Activated T-cell treated with anti-CD3 and anti-CD28 coated beads, Interleukin-2, amount 50 U/mL, for 24 hours (primary cell): ENCODE data around the gene UIMC1.
"Not testable (repeated sequence)": the region's sequence is repeated elsewhere in the genome, so short reads cannot be mapped to it uniquely, and the experiment has no call there.

ENCODE experiments used
- DNase-seq: peaks from one replicate; pipeline ENCODE4 v3.0.0-alpha.2; 2020
- H3K27ac Mint-ChIP-seq: 2 replicates; pipeline ENCODE4 v1.8.0; 2020; ENCODE audit warnings: mild to moderate bottlenecking, mixed read lengths
- H3K27me3 Mint-ChIP-seq: 2 replicates; pipeline ENCODE4 v1.8.0; 2020; ENCODE audit warnings: mixed read lengths
- H3K36me3 Mint-ChIP-seq: 2 replicates; pipeline ENCODE4 v1.8.0; 2020; ENCODE audit warnings: low read depth, mixed read lengths
- H3K4me1 Mint-ChIP-seq: 2 replicates; pipeline ENCODE4 v1.8.0; 2020; ENCODE audit warnings: low read depth, mixed read lengths
- H3K4me3 Mint-ChIP-seq: 2 replicates; pipeline ENCODE4 v1.8.0; 2020; ENCODE audit warnings: mild to moderate bottlenecking, moderate library complexity, mixed read lengths
- H3K9me3 Mint-ChIP-seq: 2 replicates; pipeline ENCODE4 v1.8.0; 2020; ENCODE audit warnings: mixed read lengths

The UIMC1 gene

DNA sequence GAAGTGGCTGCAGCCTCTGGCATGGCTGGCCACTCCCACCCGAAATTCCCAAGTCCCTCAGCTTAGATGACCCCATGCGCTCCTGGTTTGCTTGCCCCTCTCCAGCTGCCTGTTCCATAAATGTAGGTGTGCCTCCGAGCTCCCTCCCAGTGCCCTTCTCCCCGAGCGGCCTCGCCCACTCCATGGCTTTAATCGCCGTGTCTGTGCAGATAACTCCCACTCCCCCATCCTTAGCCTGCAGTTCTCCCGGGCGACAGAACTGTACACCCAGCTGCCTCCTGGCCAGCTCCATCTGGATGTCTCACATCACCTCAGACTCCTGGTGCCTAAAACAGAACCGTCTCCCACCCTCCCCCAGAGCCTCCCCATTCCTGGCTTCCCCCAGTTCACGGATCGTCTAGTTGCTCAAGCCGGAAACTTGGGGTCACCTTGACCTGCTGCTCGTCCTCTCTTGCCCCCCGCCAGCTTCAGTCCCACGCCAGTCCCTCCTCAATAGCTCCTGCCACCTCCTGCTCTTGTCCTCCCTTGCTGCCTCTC lies 131.5 kb downstream of the UIMC1 start:
- Mint-ChIP-seq H3K27me3 (peaks cover 55% of the 10 kb centered on the region), H3K9me3 (peaks cover 3% of the 10 kb centered on the region), H3K4me1 (peaks cover 17% of the 10 kb centered on the region), H3K4me3 (no peak overlapping the region), H3K36me3 (no peaks in the 10 kb centered on the region), H3K27ac (no peak overlapping the region)
- DNase-seq = no peak

DNA sequence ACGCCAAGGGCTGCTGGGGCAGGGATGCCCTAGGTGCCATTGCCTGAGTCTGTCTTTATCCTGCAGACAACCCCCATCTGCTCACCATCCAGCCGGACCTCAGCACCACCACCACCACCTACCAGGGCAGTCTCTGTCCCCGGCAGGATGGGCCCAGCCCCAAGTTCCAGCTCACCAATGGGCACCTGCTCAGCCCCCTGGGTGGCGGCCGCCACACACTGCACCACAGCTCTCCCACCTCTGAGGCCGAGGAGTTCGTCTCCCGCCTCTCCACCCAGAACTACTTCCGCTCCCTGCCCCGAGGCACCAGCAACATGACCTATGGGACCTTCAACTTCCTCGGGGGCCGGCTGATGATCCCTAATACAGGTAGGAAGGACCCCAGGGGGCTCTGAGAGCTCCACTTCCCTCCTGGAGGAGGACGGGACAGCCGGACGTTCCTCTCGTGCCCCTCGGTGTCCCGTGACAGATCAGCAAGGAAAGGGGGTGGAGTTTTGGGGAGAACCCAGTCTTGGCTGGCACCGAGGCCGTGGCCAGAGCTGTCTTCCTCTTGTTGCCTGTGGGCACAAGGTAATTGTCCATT lies 132.3 kb downstream of the UIMC1 start:
- no peak overlapping the region for H3K4me3 Mint-ChIP-seq
- peaks cover 3% of the 10 kb centered on the region for H3K9me3 Mint-ChIP-seq
- H3K27me3 Mint-ChIP-seq = peaks cover 53% of the 10 kb centered on the region
- H3K4me1 Mint-ChIP-seq = peaks cover 21% of the 10 kb centered on the region
- DNase-seq = no peak
- H3K27ac Mint-ChIP-seq = no peak overlapping the region
- H3K36me3 Mint-ChIP-seq = no peaks in the 10 kb centered on the region

DNA sequence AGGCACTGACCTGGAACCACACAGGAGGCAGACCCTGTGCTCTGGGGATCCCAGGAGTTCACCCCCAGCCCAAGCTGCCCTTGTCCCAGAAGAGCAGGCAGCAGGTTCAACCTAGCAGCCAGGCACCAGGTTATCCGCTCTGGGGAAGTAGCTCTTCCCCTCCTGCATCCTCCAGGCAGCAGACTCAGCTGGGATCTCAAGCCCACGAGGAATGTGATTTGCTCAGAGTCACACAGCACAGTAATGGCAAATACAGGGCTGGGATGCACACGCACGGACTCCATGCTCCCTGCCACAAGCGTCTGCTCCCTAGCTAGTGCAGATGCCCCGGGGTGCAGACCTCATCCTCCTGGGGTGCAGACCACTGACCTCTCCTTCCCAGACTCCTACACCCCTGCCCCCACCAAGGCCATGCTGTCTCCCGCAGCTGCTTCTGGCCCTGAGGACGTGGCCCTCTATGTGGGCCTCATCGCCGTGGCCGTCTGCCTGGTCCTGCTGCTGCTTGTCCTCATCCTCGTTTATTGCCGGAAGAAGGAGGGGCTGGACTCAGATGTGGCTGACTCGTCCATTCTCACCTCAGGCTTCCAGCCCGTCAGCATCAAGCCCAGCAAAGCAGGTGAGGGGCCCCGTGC lies 132.9 kb downstream of the UIMC1 start:
- Mint-ChIP-seq H3K9me3 (peaks cover 3% of the 10 kb centered on the region), H3K4me3 (no peak overlapping the region), H3K4me1 (peaks cover 21% of the 10 kb centered on the region), H3K27ac (no peak overlapping the region), H3K27me3 (peaks cover 48% of the 10 kb centered on the region), H3K36me3 (no peaks in the 10 kb centered on the region)
- DNase-seq = no peak

DNA sequence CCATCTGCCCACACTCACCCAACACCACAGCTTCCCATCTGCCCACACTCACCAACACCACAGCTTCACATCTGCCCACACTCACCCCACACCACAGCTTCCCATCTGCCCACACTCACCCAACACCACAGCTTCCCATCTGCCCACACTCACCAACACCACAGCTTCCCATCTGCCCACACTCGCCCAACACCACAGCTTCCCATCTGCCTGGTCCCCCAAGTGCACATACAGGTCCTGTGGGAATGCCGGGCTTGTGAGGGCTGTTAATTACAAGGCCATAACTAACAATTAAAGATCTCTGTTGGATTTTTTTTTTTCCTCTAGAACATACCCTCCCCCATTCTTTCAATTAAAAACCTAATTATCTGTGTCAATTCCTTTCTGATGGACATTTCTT lies 133.6 kb downstream of the UIMC1 start:
- H3K9me3 Mint-ChIP-seq, H3K36me3 Mint-ChIP-seq, DNase-seq, H3K4me3 Mint-ChIP-seq: not testable (repeated sequence)
- Mint-ChIP-seq H3K27ac (peak overlapping the region; percentile 82), H3K27me3 (peaks cover 41% of the 10 kb centered on the region), H3K4me1 (peaks cover 21% of the 10 kb centered on the region)

DNA sequence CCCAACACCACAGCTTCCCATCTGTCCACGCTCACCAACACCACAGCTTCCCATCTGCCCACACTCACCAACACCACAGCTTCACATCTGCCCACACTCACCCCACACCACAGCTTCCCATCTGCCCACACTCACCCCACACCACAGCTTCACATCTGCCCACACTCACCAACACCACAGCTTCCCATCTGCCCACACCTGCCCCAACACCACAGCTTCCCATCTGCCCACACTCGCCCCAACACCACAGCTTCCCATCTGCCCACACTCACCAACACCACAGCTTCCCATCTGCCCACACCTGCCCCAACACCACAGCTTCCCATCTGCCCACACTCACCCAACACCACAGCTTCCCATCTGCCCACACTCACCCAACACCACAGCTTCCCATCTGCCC lies 134.0 kb downstream of the UIMC1 start:
- H3K4me3 Mint-ChIP-seq, H3K27ac Mint-ChIP-seq: not testable (repeated sequence)
- H3K4me1 Mint-ChIP-seq = peaks cover 21% of the 10 kb centered on the region

DNA sequence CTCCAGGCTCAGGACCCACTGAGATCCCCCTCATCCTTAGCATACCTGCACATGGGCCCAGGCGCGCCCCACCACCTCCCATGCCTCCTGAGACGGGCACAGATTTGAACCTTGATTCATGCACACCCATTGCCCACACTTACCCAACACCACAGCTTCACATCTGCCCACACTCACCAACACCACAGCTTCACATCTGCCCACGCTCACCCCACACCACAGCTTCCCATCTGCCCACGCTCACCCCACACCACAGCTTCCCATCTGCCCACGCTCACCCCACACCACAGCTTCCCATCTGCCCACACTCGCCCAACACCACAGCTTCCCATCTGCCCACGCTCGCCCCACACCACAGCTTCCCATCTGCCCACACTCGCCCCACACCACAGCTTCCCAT lies 135.9 kb downstream of the UIMC1 start:
- H3K36me3 Mint-ChIP-seq, H3K4me3 Mint-ChIP-seq, H3K9me3 Mint-ChIP-seq, DNase-seq, H3K27ac Mint-ChIP-seq: not testable (repeated sequence)
- Mint-ChIP-seq H3K4me1 (peaks cover 12% of the 10 kb centered on the region), H3K27me3 (peaks cover 38% of the 10 kb centered on the region)

More for the DNA sequence above, 134.0 kb downstream of the UIMC1 start:
- DNase-seq, H3K36me3 Mint-ChIP-seq, H3K9me3 Mint-ChIP-seq: not testable (repeated sequence)
- H3K27me3 Mint-ChIP-seq = peaks cover 38% of the 10 kb centered on the region

DNA sequence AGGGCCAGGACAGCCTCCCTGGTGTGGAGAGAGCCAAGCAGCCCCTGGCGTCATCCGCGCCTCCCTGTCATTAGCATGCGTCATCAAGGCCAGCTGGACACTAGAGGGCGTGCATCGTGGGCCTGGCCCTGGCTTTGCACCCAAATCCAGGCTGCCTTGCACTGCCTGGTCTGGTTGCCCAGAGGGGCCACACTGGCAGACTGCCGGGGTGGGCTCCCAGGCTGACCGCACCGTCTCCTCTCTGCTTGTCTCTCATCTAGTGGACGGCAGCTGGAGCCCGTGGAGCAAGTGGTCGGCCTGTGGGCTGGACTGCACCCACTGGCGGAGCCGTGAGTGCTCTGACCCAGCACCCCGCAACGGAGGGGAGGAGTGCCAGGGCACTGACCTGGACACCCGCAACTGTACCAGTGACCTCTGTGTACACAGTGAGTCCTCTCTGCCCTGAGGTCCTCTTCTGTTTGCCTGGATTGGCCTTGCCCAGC lies 136.4 kb downstream of the UIMC1 start:
- Mint-ChIP-seq H3K9me3 (peaks cover 3% of the 10 kb centered on the region), H3K36me3 (no peaks in the 10 kb centered on the region)

DNA sequence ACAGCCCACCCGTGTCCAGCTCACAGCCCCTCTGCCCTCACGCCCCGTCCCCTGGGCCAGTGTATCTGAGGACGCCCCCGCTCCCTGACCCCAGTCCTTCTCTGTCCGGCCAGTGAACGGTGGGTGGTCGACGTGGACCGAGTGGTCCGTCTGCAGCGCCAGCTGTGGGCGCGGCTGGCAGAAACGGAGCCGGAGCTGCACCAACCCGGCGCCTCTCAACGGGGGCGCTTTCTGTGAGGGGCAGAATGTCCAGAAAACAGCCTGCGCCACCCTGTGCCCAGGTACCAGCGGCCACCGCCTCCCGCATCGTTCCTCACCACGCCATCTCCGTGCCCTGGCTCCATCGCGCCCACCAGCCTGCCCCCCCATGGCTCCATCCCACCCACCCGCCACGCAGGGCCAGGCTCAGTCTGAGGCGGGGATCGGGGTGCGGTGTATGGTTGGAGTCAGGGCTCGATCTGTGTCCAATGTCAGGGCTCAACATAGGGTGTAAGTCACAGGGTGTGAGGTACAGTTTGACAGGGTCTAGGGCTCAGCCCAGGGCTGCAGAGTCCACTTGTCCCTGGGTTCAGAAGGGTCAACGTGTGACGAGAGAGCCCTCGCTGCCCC lies 137.0 kb downstream of the UIMC1 start:
- Mint-ChIP-seq H3K27me3 (peaks cover 38% of the 10 kb centered on the region), H3K9me3 (peaks cover 3% of the 10 kb centered on the region), H3K4me3 (no peak overlapping the region), H3K4me1 (peaks cover 10% of the 10 kb centered on the region), H3K36me3 (no peaks in the 10 kb centered on the region), H3K27ac (no peak overlapping the region)
- DNase-seq = no peak

More for the DNA sequence above, 136.4 kb downstream of the UIMC1 start:
- no peak for DNase-seq
- Mint-ChIP-seq H3K4me3 (no peak overlapping the region), H3K27ac (no peak overlapping the region), H3K27me3 (peaks cover 38% of the 10 kb centered on the region), H3K4me1 (peaks cover 10% of the 10 kb centered on the region)

DNA sequence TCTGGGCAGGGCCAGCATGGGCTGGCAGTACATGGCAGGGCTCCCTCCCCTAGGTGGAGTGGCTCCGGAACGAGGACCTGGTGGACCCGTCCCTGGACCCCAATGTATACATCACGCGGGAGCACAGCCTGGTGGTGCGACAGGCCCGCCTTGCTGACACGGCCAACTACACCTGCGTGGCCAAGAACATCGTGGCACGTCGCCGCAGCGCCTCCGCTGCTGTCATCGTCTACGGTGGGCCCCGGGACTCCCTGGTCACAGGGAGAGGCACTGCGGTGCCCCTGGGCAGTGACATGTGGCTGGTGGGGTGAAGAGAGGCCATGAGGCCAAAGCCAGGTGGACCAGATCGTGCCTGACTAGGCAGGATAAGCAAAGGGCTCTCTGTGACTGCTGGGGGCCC lies 137.8 kb downstream of the UIMC1 start:
- H3K36me3 Mint-ChIP-seq = no peaks in the 10 kb centered on the region
- no peak overlapping the region for H3K27ac Mint-ChIP-seq

DNA sequence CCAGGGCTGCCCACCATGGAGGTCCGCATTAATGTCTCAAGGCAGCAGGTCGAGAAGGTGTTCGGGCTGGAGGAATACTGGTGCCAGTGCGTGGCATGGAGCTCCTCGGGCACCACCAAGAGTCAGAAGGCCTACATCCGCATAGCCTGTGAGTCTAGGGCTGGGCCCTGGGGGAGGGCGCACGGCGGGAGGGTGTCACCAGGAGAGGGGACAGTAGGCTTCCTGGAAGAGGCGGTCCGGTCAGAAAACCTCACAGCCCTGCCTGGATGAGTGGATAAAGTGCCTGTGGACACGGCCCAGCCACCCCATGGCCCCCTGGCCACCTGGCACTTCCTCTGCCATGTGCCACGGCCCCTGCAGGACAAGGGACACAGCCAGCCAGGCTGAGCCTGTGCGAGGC lies 138.5 kb downstream of the UIMC1 start:
- Mint-ChIP-seq H3K27me3 (peaks cover 41% of the 10 kb centered on the region), H3K4me3 (no peak overlapping the region), H3K9me3 (peaks cover 2% of the 10 kb centered on the region), H3K36me3 (no peaks in the 10 kb centered on the region), H3K27ac (no peak overlapping the region), H3K4me1 (peaks cover 8% of the 10 kb centered on the region)
- no peak for DNase-seq

More for the DNA sequence above, 137.8 kb downstream of the UIMC1 start:
- no peak overlapping the region for H3K4me3 Mint-ChIP-seq
- peaks cover 10% of the 10 kb centered on the region for H3K4me1 Mint-ChIP-seq
- peaks cover 38% of the 10 kb centered on the region for H3K27me3 Mint-ChIP-seq
- peaks cover 3% of the 10 kb centered on the region for H3K9me3 Mint-ChIP-seq
- DNase-seq = no peak

DNA sequence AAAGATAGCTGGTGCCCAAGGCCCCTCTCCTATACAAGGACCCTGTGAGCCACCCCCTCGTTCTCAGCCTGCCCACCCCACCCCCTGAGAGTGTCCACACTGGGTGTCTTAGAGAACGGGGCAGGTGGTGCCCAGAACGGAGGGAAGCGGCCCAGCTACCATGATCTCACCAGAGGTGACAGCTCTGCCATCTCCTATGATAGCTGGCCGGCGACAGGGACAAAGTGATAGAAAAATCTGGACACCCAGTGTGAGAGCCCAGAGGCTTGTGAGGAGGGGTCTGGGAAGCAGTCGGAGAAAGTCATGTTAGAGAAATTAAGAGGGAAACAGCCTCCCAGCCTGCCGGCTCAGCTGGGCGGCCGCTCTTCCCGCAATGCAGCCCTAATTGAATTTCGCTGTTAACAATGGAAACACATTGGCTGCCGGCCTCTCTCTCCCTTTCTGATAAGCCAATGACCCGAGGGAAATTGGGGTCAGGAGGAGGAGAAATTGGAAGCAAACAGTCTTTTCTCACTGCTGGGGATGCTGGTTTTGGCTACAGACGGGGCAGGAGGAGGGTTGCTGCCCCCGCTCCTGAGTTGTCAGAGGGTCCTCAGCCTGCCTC lies 139.8 kb downstream of the UIMC1 start:
- Mint-ChIP-seq H3K27me3 (peaks cover 50% of the 10 kb centered on the region), H3K27ac (no peak overlapping the region), H3K4me1 (peaks cover 8% of the 10 kb centered on the region), H3K9me3 (no peaks in the 10 kb centered on the region), H3K4me3 (no peak overlapping the region), H3K36me3 (no peaks in the 10 kb centered on the region)
- DNase-seq = no peak

DNA sequence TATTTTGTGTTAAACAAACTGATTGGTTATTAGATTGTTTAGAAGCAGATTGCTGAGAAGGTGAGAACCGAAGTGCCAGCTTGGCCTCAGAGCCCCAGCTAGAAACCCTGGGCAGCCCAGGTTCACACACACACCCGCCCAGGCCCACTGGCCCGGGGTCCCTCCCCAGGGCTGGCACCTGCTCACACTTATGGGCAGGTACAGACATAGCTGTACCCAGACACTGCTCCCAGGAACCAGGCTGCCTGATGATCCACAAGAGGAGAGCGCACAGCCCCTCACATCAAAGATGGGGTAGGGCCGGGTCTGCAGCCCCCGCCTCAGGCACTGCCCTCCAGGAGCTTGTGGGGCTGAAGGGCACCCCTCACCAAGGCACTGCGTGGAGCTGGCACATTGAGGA lies 140.6 kb downstream of the UIMC1 start:
- Mint-ChIP-seq H3K9me3 (no peaks in the 10 kb centered on the region), H3K27ac (no peak overlapping the region), H3K27me3 (peaks cover 59% of the 10 kb centered on the region), H3K36me3 (no peaks in the 10 kb centered on the region), H3K4me1 (peaks cover 8% of the 10 kb centered on the region), H3K4me3 (no peak overlapping the region)
- DNase-seq = no peak

DNA sequence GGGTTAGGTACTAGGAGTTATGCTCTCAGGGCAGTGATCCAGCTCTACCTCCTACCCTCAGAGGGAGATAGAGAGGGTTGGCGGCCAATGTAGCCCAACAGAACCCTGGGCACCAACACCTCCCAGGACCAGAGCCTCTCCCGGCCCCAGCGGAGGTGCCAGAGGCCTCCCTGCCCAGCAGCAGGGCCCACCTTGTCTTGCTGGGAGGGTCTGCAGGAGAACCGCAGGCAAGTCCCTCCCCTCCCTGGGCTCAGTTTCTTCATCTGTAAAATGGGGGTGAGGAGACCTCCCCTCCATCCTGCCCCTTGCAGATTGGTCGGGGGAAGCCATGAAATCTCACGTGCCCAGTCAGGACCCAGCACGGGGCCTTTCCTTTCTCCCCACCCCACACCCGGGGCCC lies 141.8 kb downstream of the UIMC1 start:
- no peak overlapping the region for H3K4me3 Mint-ChIP-seq
- no peaks in the 10 kb centered on the region for H3K36me3 Mint-ChIP-seq

DNA sequence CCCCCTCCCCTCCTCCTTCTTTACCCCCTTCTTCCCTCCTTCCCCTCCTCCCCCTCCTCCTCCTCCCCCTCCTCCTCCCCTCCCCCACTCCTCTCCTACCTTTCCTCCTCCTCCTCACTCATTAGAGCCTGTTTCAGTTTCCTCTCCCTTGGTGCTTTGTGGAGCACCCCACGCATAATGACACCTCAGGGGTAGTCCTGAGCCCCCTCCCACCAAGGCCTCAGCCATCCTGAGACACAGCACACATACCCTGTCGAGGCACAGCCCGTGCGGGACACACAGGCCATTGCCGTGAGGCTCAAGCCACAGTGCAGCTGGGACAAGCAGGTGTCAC lies 142.8 kb downstream of the UIMC1 start:
- peaks cover 68% of the 10 kb centered on the region for H3K27me3 Mint-ChIP-seq
- H3K4me3 Mint-ChIP-seq = no peak overlapping the region
- no peak overlapping the region for H3K27ac Mint-ChIP-seq
- H3K36me3 Mint-ChIP-seq = no peaks in the 10 kb centered on the region
- H3K4me1 Mint-ChIP-seq = no peaks in the 10 kb centered on the region
- H3K9me3 Mint-ChIP-seq = no peaks in the 10 kb centered on the region
- no peak for DNase-seq

More for the DNA sequence above, 141.8 kb downstream of the UIMC1 start:
- Mint-ChIP-seq H3K27me3 (peaks cover 68% of the 10 kb centered on the region), H3K4me1 (no peaks in the 10 kb centered on the region), H3K9me3 (no peaks in the 10 kb centered on the region), H3K27ac (no peak overlapping the region)
- no peak for DNase-seq
